Bronchial epithelial cell (primary cell): Measurements from ENCODE around the gene GMEB1. TPM values are rescaled to one million over a fixed set of nuclear protein-coding genes. Genes with fewer than 3 reads are reported as not detected.
"Not testable (repeated sequence)": the region's sequence is repeated elsewhere in the genome, so short reads cannot be mapped to it uniquely, and the experiment has no call there.

Experiments
- DNase-seq: peaks from one replicate; pipeline ENCODE4 v3.0.0-alpha.2; 2010; ENCODE audit warnings: low read depth
- FAIRE-seq: peaks from 2 replicates; lab custom pipeline; 2011; peaks lifted over from hg19 to GRCh38; lab: Jason Lieb, UNC
- H3K27me3 ChIP-seq: 2 replicates; pipeline ENCODE4 v1.5.1; 2011; ENCODE audit warnings: low read length; ENCODE audit not compliant: control insufficient read depth, insufficient read depth
- H3K36me3 ChIP-seq: 2 replicates; pipeline ENCODE4 v1.5.1; 2011; ENCODE audit warnings: low read length; ENCODE audit not compliant: control insufficient read depth, insufficient read depth
- H3K4me3 ChIP-seq: 2 replicates; pipeline ENCODE4 v1.5.1; 2011; ENCODE audit warnings: mild to moderate bottlenecking, low read depth, low read length, control low read depth
- CTCF ChIP-seq: IDR thresholded peaks from 2 replicates; pipeline ENCODE4 v1.5.1; 2011; ENCODE audit warnings: mild to moderate bottlenecking, moderate library complexity, low read length, control low read depth, inconsistent platforms; ENCODE audit not compliant: insufficient read depth, severe bottlenecking
- total RNA-seq: library from RNA; depleted of rRNA; stranded (reverse); fragments of >200 nt; gene quantifications from 2 replicates; pipeline ENCODE4 v1.2.1, GENCODE V29; 2014

Gene GMEB1
- total RNA-seq, 1 donor from 2014 or later = 7.6 TPM

- H3K4me3 ChIP-seq = peak within 1 kb of the TSS; percentile 95
- FAIRE-seq = no peak
- no peaks in the 10 kb centered on the region for H3K27me3 ChIP-seq
- peak; percentile 62 for TF ChIP-seq CTCF
- peak; percentile 91 for DNase-seq
- H3K36me3 ChIP-seq = no peaks in the 10 kb centered on the region
Observed at GRCh38 chr1:28642847-28643635, 25.5 kb upstream of the GMEB1 start, which contains the start of gene TAF12. Gene TAF12 (minus strand): TSS chr1:28643067. CDS start chr1:28622081, 20,986 bp downstream.

GRCh38 chr1:28644494-28644893 lies 24.1 kb upstream of the GMEB1 start:
- Histone ChIP-seq H3K27me3 (no peaks in the 10 kb centered on the region), H3K4me3 (no peak overlapping the region), H3K36me3 (no peaks in the 10 kb centered on the region)
- DNase-seq (no peak), FAIRE-seq (no peak)
- TF ChIP-seq CTCF = no peak

GRCh38 chr1:28645406-28645805 lies 23.2 kb upstream of the GMEB1 start:
- not testable (repeated sequence) for H3K27me3 ChIP-seq, H3K4me3 ChIP-seq, FAIRE-seq, DNase-seq, H3K36me3 ChIP-seq

GRCh38 chr1:28646040-28646439 lies 22.5 kb upstream of the GMEB1 start:
- Histone ChIP-seq H3K27me3 (no peaks in the 10 kb centered on the region), H3K36me3 (no peaks in the 10 kb centered on the region), H3K4me3 (no peak overlapping the region)
- FAIRE-seq = no peak
- TF ChIP-seq CTCF = no peak
- DNase-seq = no peak

- FAIRE-seq = no peak
- H3K4me3 ChIP-seq = peak overlapping the region; percentile 32
- peak; percentile 88 for DNase-seq
- no peak for TF ChIP-seq CTCF
- H3K36me3 ChIP-seq = no peaks in the 10 kb centered on the region
- H3K27me3 ChIP-seq = no peaks in the 10 kb centered on the region
Observed at GRCh38 chr1:28648008-28648473, 20.5 kb upstream of the GMEB1 start.

GRCh38 chr1:28648474-28649198 lies 19.9 kb upstream of the GMEB1 start, which contains the start of gene RNU11:
Gene RNU11 (plus strand): TSS chr1:28648600.
- DNase-seq (peak; percentile 96), FAIRE-seq (no peak)
- no peaks in the 10 kb centered on the region for H3K36me3 ChIP-seq
- H3K27me3 ChIP-seq = no peaks in the 10 kb centered on the region
- no peak for TF ChIP-seq CTCF
- peak within 1 kb of the TSS; percentile 32 for H3K4me3 ChIP-seq

- not testable (repeated sequence) for FAIRE-seq, H3K36me3 ChIP-seq, H3K27me3 ChIP-seq, H3K4me3 ChIP-seq, DNase-seq
Observed at GRCh38 chr1:28653063-28653462, 15.5 kb upstream of the GMEB1 start.
